ENCODE measurements around the gene ARSB. TPM values are rescaled to one million over a fixed set of nuclear protein-coding genes. Genes with fewer than 3 reads are reported as not detected.

Gene ARSB
- polyA plus RNA-seq, 1 of the 3 experiments (the other 2 are of a cell fraction), result 12.5 TPM

DNA sequence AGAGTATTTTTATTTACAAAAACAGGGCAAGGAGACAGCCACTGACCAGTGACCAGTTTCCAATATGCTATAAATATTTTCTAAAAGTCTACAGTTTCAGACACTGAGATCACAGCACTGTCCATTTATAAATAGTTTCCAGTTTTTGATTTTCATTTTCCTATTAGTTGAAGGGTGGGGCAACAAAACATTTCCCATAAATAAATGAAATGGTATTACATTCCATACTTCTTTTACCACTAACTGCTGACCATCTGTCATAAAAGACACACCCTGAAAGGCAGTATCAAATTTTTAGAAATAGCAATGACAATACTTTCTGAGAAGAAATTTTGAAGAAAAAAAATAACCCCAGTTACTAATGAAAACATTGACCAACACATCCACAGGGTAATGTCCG, 126.7 kb downstream of the ARSB start:
- TF ChIP-seq SMC3 (IDR thresholded peaks at IDR 0.05; ENCODE audit: low read depth, low read length) (no peak), SIN3A (IDR thresholded peaks at IDR 0.05; ENCODE audit: borderline replicate concordance, low read depth, low read length) (no peak), ELF1 (IDR thresholded peaks at IDR 0.05) (no peak), MXI1 (IDR thresholded peaks at IDR 0.05; ENCODE audit: low read depth, low read length) (no peak), RXRA (IDR thresholded peaks at IDR 0.05; ENCODE audit: borderline replicate concordance, low read depth) (no peak), NFIC (IDR thresholded peaks at IDR 0.05; ENCODE audit: borderline replicate concordance) (no peak)
- TF ChIP-seq, protein P1, sequence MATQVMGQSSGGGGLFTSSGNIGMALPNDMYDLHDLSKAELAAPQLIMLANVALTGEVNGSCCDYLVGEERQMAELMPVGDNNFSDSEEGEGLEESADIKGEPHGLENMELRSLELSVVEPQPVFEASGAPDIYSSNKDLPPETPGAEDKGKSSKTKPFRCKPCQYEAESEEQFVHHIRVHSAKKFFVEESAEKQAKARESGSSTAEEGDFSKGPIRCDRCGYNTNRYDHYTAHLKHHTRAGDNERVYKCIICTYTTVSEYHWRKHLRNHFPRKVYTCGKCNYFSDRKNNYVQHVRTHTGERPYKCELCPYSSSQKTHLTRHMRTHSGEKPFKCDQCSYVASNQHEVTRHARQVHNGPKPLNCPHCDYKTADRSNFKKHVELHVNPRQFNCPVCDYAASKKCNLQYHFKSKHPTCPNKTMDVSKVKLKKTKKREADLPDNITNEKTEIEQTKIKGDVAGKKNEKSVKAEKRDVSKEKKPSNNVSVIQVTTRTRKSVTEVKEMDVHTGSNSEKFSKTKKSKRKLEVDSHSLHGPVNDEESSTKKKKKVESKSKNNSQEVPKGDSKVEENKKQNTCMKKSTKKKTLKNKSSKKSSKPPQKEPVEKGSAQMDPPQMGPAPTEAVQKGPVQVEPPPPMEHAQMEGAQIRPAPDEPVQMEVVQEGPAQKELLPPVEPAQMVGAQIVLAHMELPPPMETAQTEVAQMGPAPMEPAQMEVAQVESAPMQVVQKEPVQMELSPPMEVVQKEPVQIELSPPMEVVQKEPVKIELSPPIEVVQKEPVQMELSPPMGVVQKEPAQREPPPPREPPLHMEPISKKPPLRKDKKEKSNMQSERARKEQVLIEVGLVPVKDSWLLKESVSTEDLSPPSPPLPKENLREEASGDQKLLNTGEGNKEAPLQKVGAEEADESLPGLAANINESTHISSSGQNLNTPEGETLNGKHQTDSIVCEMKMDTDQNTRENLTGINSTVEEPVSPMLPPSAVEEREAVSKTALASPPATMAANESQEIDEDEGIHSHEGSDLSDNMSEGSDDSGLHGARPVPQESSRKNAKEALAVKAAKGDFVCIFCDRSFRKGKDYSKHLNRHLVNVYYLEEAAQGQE (IDR thresholded peaks at IDR 0.05; ENCODE audit: low read depth, low read length), result no peak
- TF ChIP-seq, protein P2, sequence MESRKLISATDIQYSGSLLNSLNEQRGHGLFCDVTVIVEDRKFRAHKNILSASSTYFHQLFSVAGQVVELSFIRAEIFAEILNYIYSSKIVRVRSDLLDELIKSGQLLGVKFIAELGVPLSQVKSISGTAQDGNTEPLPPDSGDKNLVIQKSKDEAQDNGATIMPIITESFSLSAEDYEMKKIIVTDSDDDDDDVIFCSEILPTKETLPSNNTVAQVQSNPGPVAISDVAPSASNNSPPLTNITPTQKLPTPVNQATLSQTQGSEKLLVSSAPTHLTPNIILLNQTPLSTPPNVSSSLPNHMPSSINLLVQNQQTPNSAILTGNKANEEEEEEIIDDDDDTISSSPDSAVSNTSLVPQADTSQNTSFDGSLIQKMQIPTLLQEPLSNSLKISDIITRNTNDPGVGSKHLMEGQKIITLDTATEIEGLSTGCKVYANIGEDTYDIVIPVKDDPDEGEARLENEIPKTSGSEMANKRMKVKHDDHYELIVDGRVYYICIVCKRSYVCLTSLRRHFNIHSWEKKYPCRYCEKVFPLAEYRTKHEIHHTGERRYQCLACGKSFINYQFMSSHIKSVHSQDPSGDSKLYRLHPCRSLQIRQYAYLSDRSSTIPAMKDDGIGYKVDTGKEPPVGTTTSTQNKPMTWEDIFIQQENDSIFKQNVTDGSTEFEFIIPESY (IDR thresholded peaks at IDR 0.05; ENCODE audit: borderline replicate concordance, low read depth), result no peak
- DNase-seq, result no peak
- ChIA-PET POLR2A (no interaction called here), CTCF (no interaction called here)
- H3K9ac ChIP-seq, result no peak overlapping the region
- H3K27me3 ChIP-seq (ENCODE audit: insufficient read depth), result no peaks in the 10 kb centered on the region
- H3K4me1 ChIP-seq (ENCODE audit: control insufficient read depth in 1 of 2, insufficient read depth in 2 of 2, low read depth in 1 of 2, low read length in 1 of 2), result no peaks in the 10 kb centered on the region
- no peaks in the 10 kb centered on the region for H3K9me3 ChIP-seq
- H3K27ac ChIP-seq (ENCODE audit: low read depth in 2 of 2, low read length in 1 of 2), result no peak overlapping the region
- H2AFZ ChIP-seq (ENCODE audit: low read depth), result no peak overlapping the region
- H3F3A ChIP-seq (replicated peaks; ENCODE audit: insufficient read depth), result no peaks in the 10 kb centered on the region
- no peaks in the 10 kb centered on the region for H3K36me3 ChIP-seq (replicated peaks in 1 of 2; ENCODE audit: control insufficient read depth in 1 of 2, insufficient read depth in 2 of 2, low read length in 1 of 2)
- no peaks in the 10 kb centered on the region for H3K79me2 ChIP-seq (ENCODE audit: insufficient read depth)
- no peaks in the 10 kb centered on the region for H4K20me1 ChIP-seq (ENCODE audit: insufficient read depth)
- H3K4me3 ChIP-seq (ENCODE audit: low read depth in 2 of 2, low read length in 1 of 2), result no peak overlapping the region
- H3K4me2 ChIP-seq, result no peak overlapping the region
- WGBS (ENCODE audit: low lambda C conversion rate), result 52% methylated on average over 1 of the region's 1 CpG
- no peaks in the 10 kb centered on the region for H3K9me2 ChIP-seq

DNA sequence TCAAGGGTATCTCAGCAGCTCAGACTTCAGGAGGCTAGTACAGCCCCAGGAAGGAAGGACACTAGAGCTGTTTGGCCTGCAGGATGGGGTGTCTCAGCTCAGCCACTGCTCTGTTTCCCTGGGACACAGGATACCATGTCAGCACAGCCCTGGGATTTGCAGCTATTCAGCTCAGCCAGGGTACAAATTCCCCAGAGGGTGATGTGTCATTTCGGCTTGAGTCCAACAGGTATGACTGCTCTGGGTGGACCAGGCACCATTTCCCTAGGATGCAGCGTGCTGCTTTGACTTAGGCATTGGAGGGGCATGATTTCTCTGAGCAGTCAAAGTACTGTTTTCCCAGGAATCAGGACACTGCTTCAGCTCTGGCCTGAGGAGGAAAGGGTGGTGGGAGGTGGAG, 130.1 kb downstream of the ARSB start:
- H3K9me2 ChIP-seq, result no peaks in the 10 kb centered on the region
- H3K9ac ChIP-seq, result no peak overlapping the region
- whole genome bisulfite sequencing (ENCODE audit: low lambda C conversion rate), result 86% methylated on average over 2 of the region's 2 CpGs
- H3K4me2 ChIP-seq, result no peak overlapping the region
- no peaks in the 10 kb centered on the region for H4K20me1 ChIP-seq (ENCODE audit: insufficient read depth)
- no peaks in the 10 kb centered on the region for H3K79me2 ChIP-seq (ENCODE audit: insufficient read depth)
- no peaks in the 10 kb centered on the region for H3K36me3 ChIP-seq (replicated peaks in 1 of 2; ENCODE audit: control insufficient read depth in 1 of 2, insufficient read depth in 2 of 2, low read length in 1 of 2)
- ChIA-PET POLR2A (no interaction called here), CTCF (no interaction called here)
- DNase-seq, result no peak
- no peaks in the 10 kb centered on the region for H3F3A ChIP-seq (replicated peaks; ENCODE audit: insufficient read depth)
- no peaks in the 10 kb centered on the region for H3K9me3 ChIP-seq
- no peaks in the 10 kb centered on the region for H3K4me1 ChIP-seq (ENCODE audit: control insufficient read depth in 1 of 2, insufficient read depth in 2 of 2, low read depth in 1 of 2, low read length in 1 of 2)
- H3K4me3 ChIP-seq (ENCODE audit: low read depth in 2 of 2, low read length in 1 of 2), result no peak overlapping the region
- H3K27ac ChIP-seq (ENCODE audit: low read depth in 2 of 2, low read length in 1 of 2), result no peak overlapping the region
- H2AFZ ChIP-seq (ENCODE audit: low read depth), result no peak overlapping the region
- H3K27me3 ChIP-seq (ENCODE audit: insufficient read depth), result no peaks in the 10 kb centered on the region
- TF ChIP-seq EZH2phosphoT487 (IDR thresholded peaks at IDR 0.05; ENCODE audit: borderline replicate concordance, low read depth) (no peak), MXI1 (IDR thresholded peaks at IDR 0.05; ENCODE audit: low read depth, low read length) (no peak), SIN3A (IDR thresholded peaks at IDR 0.05; ENCODE audit: borderline replicate concordance, low read depth, low read length) (no peak), FOXJ3 (CRISPR knock-in tag; IDR thresholded peaks at IDR 0.05) (no peak), SMC3 (IDR thresholded peaks at IDR 0.05; ENCODE audit: low read depth, low read length) (no peak), EP300 (IDR thresholded peaks at IDR 0.05; ENCODE audit: borderline replicate concordance in 1 of 2, low read depth in 1 of 2, low read length in 1 of 2) (no peak), RFX5 (IDR thresholded peaks at IDR 0.05; ENCODE audit: low read length) (no peak)
- TF ChIP-seq, protein P2 (IDR thresholded peaks at IDR 0.05; ENCODE audit: borderline replicate concordance, low read depth), result no peak
- TF ChIP-seq, protein P1 (IDR thresholded peaks at IDR 0.05; ENCODE audit: low read depth, low read length), result no peak

Measured in SK-N-SH (cell line).